HAP-1 (cell line): ENCODE measurements around the gene GPC5.

Experiments used
- DNase-seq, 2 experiments: peaks; one replicate each; pipeline ENCODE4 v3.0.0-alpha.2; 2016 to 2020; ENCODE audit warnings: low spot score in 2 of 2
- H3K27me3 ChIP-seq: fragments of 250-450 bp; sonication (Bioruptor Pico); 2 replicates; pipeline ENCODE4 v1.5.1; 2020; ENCODE audit warnings: low read depth, mild to moderate bottlenecking, moderate library complexity
- H3K36me3 ChIP-seq: fragments of 250-450 bp; sonication (Bioruptor Pico); replicated peaks from 2 replicates; pipeline ENCODE4 v1.5.1; 2020; ENCODE audit warnings: mild to moderate bottlenecking
- H3K4me1 ChIP-seq: fragments of 250-450 bp; sonication (Bioruptor Pico); 2 replicates; pipeline ENCODE4 v1.5.1; 2020; ENCODE audit warnings: mild to moderate bottlenecking
- H3K4me3 ChIP-seq: fragments of 250-450 bp; sonication (Bioruptor Pico); 2 replicates; pipeline ENCODE4 v1.5.1; 2020; ENCODE audit warnings: mild to moderate bottlenecking, moderate library complexity
- H3K9me3 ChIP-seq: fragments of 250-450 bp; sonication (Bioruptor Pico); 2 replicates; pipeline ENCODE4 v1.5.1; 2020; ENCODE audit warnings: mild to moderate bottlenecking, moderate library complexity
- in situ Hi-C: fragments of 300-500 bp; cut with MboI; formaldehyde crosslinking; loops from 3 replicates; pipeline ENCODE4 v1.14.3; 2020; ENCODE audit warnings: low sequenced_read_pairs, inconsistent platforms, mixed read lengths

The GPC5 gene

GRCh38 chr13:91701975-91702374 is 303.6 kb downstream of the GPC5 start:
- in situ Hi-C loops, result loop anchor here (25.0 kb wide), 1 partner anchor 315 kb away; the partner anchor contains the start of gene GPC5
- no peak for DNase-seq
- H3K27me3 ChIP-seq, result no peaks in the 10 kb centered on the region
- H3K9me3 ChIP-seq, result no peaks in the 10 kb centered on the region
- no peak overlapping the region for H3K4me3 ChIP-seq
- no peaks in the 10 kb centered on the region for H3K36me3 ChIP-seq
- no peaks in the 10 kb centered on the region for H3K4me1 ChIP-seq

- Histone ChIP-seq H3K27me3 (no peaks in the 10 kb centered on the region), H3K36me3 (no peaks in the 10 kb centered on the region), H3K4me1 (no peaks in the 10 kb centered on the region), H3K9me3 (no peaks in the 10 kb centered on the region), H3K4me3 (no peak overlapping the region)
- DNase-seq, result no peak
- in situ Hi-C loops, result loop anchor here (25.0 kb wide), 1 partner anchor 315 kb away; the partner anchor contains the start of gene GPC5
These were observed 304.0 kb downstream of the GPC5 start for GRCh38 chr13:91702411-91702810.

GRCh38 chr13:91704398-91704797 is 306.0 kb downstream of the GPC5 start:
- Histone ChIP-seq H3K36me3 (no peaks in the 10 kb centered on the region), H3K27me3 (no peaks in the 10 kb centered on the region), H3K4me1 (no peaks in the 10 kb centered on the region), H3K9me3 (no peaks in the 10 kb centered on the region), H3K4me3 (no peak overlapping the region)
- no peak for DNase-seq
- in situ Hi-C loops, result loop anchor here (25.0 kb wide), 1 partner anchor 317 kb away; the partner anchor contains the start of gene GPC5

- no peaks in the 10 kb centered on the region for H3K36me3 ChIP-seq
- no peaks in the 10 kb centered on the region for H3K27me3 ChIP-seq
- no peaks in the 10 kb centered on the region for H3K9me3 ChIP-seq
- no peaks in the 10 kb centered on the region for H3K4me1 ChIP-seq
- H3K4me3 ChIP-seq, result no peak overlapping the region
- in situ Hi-C loops, result loop anchor here (25.0 kb wide), 1 partner anchor 321 kb away; the partner anchor contains the start of gene GPC5
- DNase-seq, result no peak
These were observed 310.1 kb downstream of the GPC5 start for GRCh38 chr13:91708558-91708957.

GRCh38 chr13:91709180-91709579 is 310.8 kb downstream of the GPC5 start:
- no peaks in the 10 kb centered on the region for H3K9me3 ChIP-seq
- no peaks in the 10 kb centered on the region for H3K36me3 ChIP-seq
- no peak for DNase-seq
- H3K27me3 ChIP-seq, result no peaks in the 10 kb centered on the region
- no peak overlapping the region for H3K4me3 ChIP-seq
- no peaks in the 10 kb centered on the region for H3K4me1 ChIP-seq
- in situ Hi-C loops, result loop anchor here (25.0 kb wide), 1 partner anchor 322 kb away; the partner anchor contains the start of gene GPC5

- no peaks in the 10 kb centered on the region for H3K9me3 ChIP-seq
- in situ Hi-C loops, result loop anchor here (25.0 kb wide), 1 partner anchor 323 kb away; the partner anchor contains the start of gene GPC5
- no peaks in the 10 kb centered on the region for H3K36me3 ChIP-seq
- H3K4me1 ChIP-seq, result no peaks in the 10 kb centered on the region
- DNase-seq, result no peak
- H3K27me3 ChIP-seq, result no peaks in the 10 kb centered on the region
- no peak overlapping the region for H3K4me3 ChIP-seq
These were observed 312.3 kb downstream of the GPC5 start for GRCh38 chr13:91710733-91711132.

GRCh38 chr13:91714855-91715254 is 316.4 kb downstream of the GPC5 start:
- H3K4me3 ChIP-seq, result no peak overlapping the region
- no peaks in the 10 kb centered on the region for H3K36me3 ChIP-seq
- no peaks in the 10 kb centered on the region for H3K9me3 ChIP-seq
- in situ Hi-C loops, result loop anchor here (25.0 kb wide), 1 partner anchor 328 kb away; the partner anchor contains the start of gene GPC5
- no peaks in the 10 kb centered on the region for H3K4me1 ChIP-seq
- no peaks in the 10 kb centered on the region for H3K27me3 ChIP-seq
- no peak for DNase-seq

GRCh38 chr13:91716436-91717065 is 318.1 kb downstream of the GPC5 start:
- Histone ChIP-seq H3K27me3 (no peaks in the 10 kb centered on the region), H3K9me3 (no peaks in the 10 kb centered on the region), H3K36me3 (no peaks in the 10 kb centered on the region), H3K4me1 (no peaks in the 10 kb centered on the region), H3K4me3 (no peak overlapping the region)
- in situ Hi-C loops, result loop anchor here (25.0 kb wide), 1 partner anchor 329 kb away; the partner anchor contains the start of gene GPC5
- no peak for DNase-seq

- in situ Hi-C loops, result loop anchor here (25.0 kb wide), 1 partner anchor 332 kb away; the partner anchor contains the start of gene GPC5
- H3K36me3 ChIP-seq, result no peaks in the 10 kb centered on the region
- H3K27me3 ChIP-seq, result no peaks in the 10 kb centered on the region
- no peaks in the 10 kb centered on the region for H3K9me3 ChIP-seq
- no peak for DNase-seq
- H3K4me1 ChIP-seq, result no peaks in the 10 kb centered on the region
- no peak overlapping the region for H3K4me3 ChIP-seq
These were observed 320.6 kb downstream of the GPC5 start for GRCh38 chr13:91719033-91719432.

GRCh38 chr13:91721413-91721812 is 323.0 kb downstream of the GPC5 start:
- Histone ChIP-seq H3K4me1 (no peaks in the 10 kb centered on the region), H3K27me3 (no peaks in the 10 kb centered on the region), H3K36me3 (no peaks in the 10 kb centered on the region), H3K9me3 (no peaks in the 10 kb centered on the region), H3K4me3 (no peak overlapping the region)
- no peak for DNase-seq
- in situ Hi-C loops, result loop anchor here (25.0 kb wide), 1 partner anchor 334 kb away; the partner anchor contains the start of gene GPC5

- in situ Hi-C loops, result loop anchor here (25.0 kb wide), 1 partner anchor 335 kb away; the partner anchor contains the start of gene GPC5
- Histone ChIP-seq H3K9me3 (no peaks in the 10 kb centered on the region), H3K4me3 (no peak overlapping the region), H3K27me3 (no peaks in the 10 kb centered on the region), H3K4me1 (no peaks in the 10 kb centered on the region), H3K36me3 (no peaks in the 10 kb centered on the region)
- DNase-seq, result peak; percentile 15 to 37
These were observed 324.0 kb downstream of the GPC5 start for GRCh38 chr13:91722267-91722884.

GRCh38 chr13:91724591-91724990 is 326.2 kb downstream of the GPC5 start:
- Histone ChIP-seq H3K9me3 (no peaks in the 10 kb centered on the region), H3K4me1 (no peaks in the 10 kb centered on the region), H3K4me3 (no peak overlapping the region), H3K36me3 (no peaks in the 10 kb centered on the region), H3K27me3 (no peaks in the 10 kb centered on the region)
- in situ Hi-C loops, result loop anchor here (25.0 kb wide), 1 partner anchor 337 kb away; the partner anchor contains the start of gene GPC5
- no peak for DNase-seq

GRCh38 chr13:91725646-91726045 is 327.2 kb downstream of the GPC5 start:
- no peaks in the 10 kb centered on the region for H3K9me3 ChIP-seq
- in situ Hi-C loops, result no loop called here
- H3K4me3 ChIP-seq, result no peak overlapping the region
- no peak for DNase-seq
- no peaks in the 10 kb centered on the region for H3K4me1 ChIP-seq
- no peaks in the 10 kb centered on the region for H3K27me3 ChIP-seq
- H3K36me3 ChIP-seq, result no peaks in the 10 kb centered on the region

GRCh38 chr13:91726671-91727070 is 328.2 kb downstream of the GPC5 start:
- DNase-seq, result no peak
- Histone ChIP-seq H3K4me1 (no peaks in the 10 kb centered on the region), H3K9me3 (no peaks in the 10 kb centered on the region), H3K36me3 (no peaks in the 10 kb centered on the region), H3K4me3 (no peak overlapping the region), H3K27me3 (no peaks in the 10 kb centered on the region)
- in situ Hi-C loops, result no loop called here
